ENCODE measurements around the gene MAP2K4. TPM values are rescaled to one million over a fixed set of nuclear protein-coding genes. Genes with fewer than 3 reads are reported as not detected.

MAP2K4 gene
- total and polyA plus RNA-seq, 2 of the 13 experiments (the other 11 are each of a cell fraction or from before 2014, with no cell fraction given) = 21.5 to 35.6 TPM

- CTCF ChIA-PET (ENCODE audit: low intra/inter-chr PET ratio, low total read pairs) = no interaction called here
- Histone ChIP-seq H2AFZ (ENCODE audit: low read length) (no peak overlapping the region), H3K36me3 (replicated peaks in 1 of 2; ENCODE audit: control insufficient read depth in 1 of 2, insufficient read depth in 2 of 2, low read length in 2 of 2) (no peaks in the 10 kb centered on the region), H4K20me1 (ENCODE audit: insufficient read depth, low read length) (no peaks in the 10 kb centered on the region), H3K9me3 (ENCODE audit: low read length) (no peaks in the 10 kb centered on the region), H3K4me1 (ENCODE audit: insufficient read depth, low read length) (no peaks in the 10 kb centered on the region), H3K4me3 (replicated peaks in 1 of 3; ENCODE audit: insufficient read depth in 1 of 3, low read depth in 2 of 3, low read length in 3 of 3) (no peak overlapping the region), H3K79me2 (ENCODE audit: insufficient read depth, low read length) (no peaks in the 10 kb centered on the region), H3K27ac (ENCODE audit: extremely low read length, insufficient read depth, low read length) (no peak overlapping the region), H3K27me3 (ENCODE audit: control insufficient read depth in 1 of 2, insufficient read depth in 2 of 2, low read length in 2 of 2) (no peaks in the 10 kb centered on the region), H3K4me2 (ENCODE audit: low read depth, low read length) (no peak overlapping the region), H3K9ac (ENCODE audit: insufficient read depth, low read depth, low read length) (no peak overlapping the region)
- POLR2A ChIA-PET = no interaction called here
- FAIRE-seq (no peak), ATAC-seq (no peak), DNase-seq (ENCODE audit: low spot score) (no peak)
- in situ Hi-C loops (cut with HindIII; ENCODE audit: extremely low pct_ligation_motif_present, low pct_unique_long_range_greater_than_20kb) = no loop called here
- intact Hi-C loops (cut with micrococcal nuclease; ENCODE audit: unreplicated experiment) = no loop called here
- BruUV-seq (replicated peaks) = no TSS peak
- 29% methylated on average over 4 of the region's 4 CpGs for WGBS (ENCODE audit: low lambda C conversion rate)
- TF ChIP-seq BCLAF1 (IDR thresholded peaks at IDR 0.05) = no peak
- no peak for TF ChIP-seq ZNF670 (CRISPR knock-in tag; IDR thresholded peaks at IDR 0.05; ENCODE audit: borderline replicate concordance)
- TF ChIP-seq KDM2A (CRISPR knock-in tag; IDR thresholded peaks at IDR 0.05; ENCODE audit: borderline replicate concordance, low read depth) = no peak
- no peak for TF ChIP-seq ZNF362 (CRISPR knock-in tag; IDR thresholded peaks at IDR 0.05; ENCODE audit: borderline replicate concordance)
- no peak for TF ChIP-seq MAFK (conservative IDR thresholded peaks at IDR 0.05 in 1 of 2, IDR thresholded peaks at IDR 0.05 in 1 of 2; ENCODE audit: low read length in 2 of 2)
- no peak for TF ChIP-seq ZBTB2 (CRISPR knock-in tag; IDR thresholded peaks at IDR 0.05; ENCODE audit: low read depth)
- TF ChIP-seq MZF1 (CRISPR knock-in tag; IDR thresholded peaks at IDR 0.05; ENCODE audit: borderline replicate concordance) = no peak
- TF ChIP-seq NFE2L1 (CRISPR knock-in tag; IDR thresholded peaks at IDR 0.05; ENCODE audit: borderline replicate concordance) = no peak
- no peak for TF ChIP-seq HINFP (CRISPR knock-in tag; IDR thresholded peaks at IDR 0.05; ENCODE audit: low read depth)
- TF ChIP-seq ZNF484 (CRISPR knock-in tag; IDR thresholded peaks at IDR 0.05; ENCODE audit: borderline replicate concordance, low read depth) = no peak
- no peak for TF ChIP-seq ZNF883 (CRISPR knock-in tag; IDR thresholded peaks at IDR 0.05; ENCODE audit: not compliant biosample characterization)
- no peak for TF ChIP-seq ARNT2 (CRISPR knock-in tag; IDR thresholded peaks at IDR 0.05; ENCODE audit: low read depth)
- no peak for TF ChIP-seq MYC (CRISPR knock-in tag; IDR thresholded peaks at IDR 0.05; ENCODE audit: borderline replicate concordance)
Measured at GRCh38 chr17:12164085-12164484, 143.4 kb downstream of the MAP2K4 start.
